Measurements from ENCODE around the gene MZT2A.
"Not testable (repeated sequence)": the region's sequence is repeated elsewhere in the genome, so short reads cannot be mapped to it uniquely, and the experiment has no call there.

Gene MZT2A

DNA sequence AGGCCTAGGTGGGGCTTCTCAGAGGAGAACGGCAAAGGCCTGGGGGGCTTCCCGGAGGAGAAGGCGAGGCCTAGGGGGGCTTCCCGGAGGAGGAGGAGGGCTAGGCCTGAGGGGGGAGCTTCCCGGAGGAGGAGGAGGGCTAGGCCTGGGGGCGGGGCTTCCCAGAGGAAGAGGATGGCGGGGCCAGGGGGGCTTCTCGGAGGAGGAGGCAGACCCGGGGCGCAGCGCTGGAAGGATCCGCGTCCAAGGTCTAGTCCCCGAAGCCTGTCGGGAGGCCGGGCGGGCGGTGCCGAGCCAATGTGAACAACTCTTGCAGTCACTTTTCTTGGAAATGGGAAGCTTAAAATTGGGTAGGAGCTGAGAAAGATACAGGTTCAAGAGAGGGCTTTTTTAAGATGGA is 46.3 kb downstream of the MZT2A start:
- DNase-seq, result no peak

DNA sequence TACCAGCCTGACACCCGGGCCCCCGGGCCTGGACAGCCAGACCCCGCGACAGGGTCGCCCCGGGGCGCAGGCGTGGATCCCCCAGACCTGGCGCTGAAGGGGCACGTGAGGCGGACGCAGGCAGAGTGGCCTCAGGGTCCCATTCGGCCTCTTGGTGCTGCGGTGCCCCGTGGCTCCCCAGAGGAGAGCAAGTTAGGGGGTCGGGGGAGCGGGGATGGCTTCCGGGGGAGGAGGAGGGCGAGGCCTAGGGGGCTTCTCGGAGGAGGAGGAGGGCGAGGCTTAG is 46.7 kb downstream of the MZT2A start:
- DNase-seq, result not testable (repeated sequence)

DNA sequence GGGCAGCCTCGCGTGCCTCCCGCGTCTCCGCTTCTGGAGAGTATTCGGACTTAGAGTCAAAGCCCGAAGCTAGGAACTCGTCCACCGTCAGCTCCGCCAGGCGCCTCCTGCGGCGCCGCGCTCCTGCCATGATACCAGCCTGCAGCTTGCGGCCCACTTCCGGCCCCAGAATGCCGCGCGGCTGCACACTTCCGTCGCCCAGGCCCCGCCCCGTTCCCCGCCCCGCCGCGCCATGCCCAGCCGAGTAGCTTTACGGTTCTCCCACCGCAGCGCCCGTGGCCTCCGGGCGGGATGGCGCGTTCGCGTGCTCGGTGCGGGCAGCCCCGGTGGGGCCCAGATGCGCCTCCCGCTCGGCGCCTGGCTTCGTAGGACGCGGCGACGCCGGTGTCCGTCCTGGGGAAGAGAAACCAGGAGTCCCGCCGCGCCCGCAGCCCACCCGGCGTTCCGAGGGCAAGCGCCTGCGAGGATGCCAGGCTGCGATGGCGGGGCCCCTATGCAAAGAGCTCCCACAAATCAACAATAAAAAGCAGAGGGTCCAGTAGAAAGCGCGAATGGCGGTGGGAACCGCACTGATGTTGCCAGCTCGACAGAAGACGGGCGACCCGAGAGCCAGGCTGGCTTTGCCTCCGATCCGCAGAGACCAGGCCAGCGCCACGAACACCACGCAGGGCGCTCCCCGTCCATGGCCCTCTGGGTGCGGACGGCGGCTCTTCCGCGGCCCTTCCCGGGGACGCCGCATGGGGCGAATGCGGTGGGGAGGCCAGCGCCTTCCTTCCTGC is 47.3 kb downstream of the MZT2A start:
- not testable (repeated sequence) for DNase-seq

DNA sequence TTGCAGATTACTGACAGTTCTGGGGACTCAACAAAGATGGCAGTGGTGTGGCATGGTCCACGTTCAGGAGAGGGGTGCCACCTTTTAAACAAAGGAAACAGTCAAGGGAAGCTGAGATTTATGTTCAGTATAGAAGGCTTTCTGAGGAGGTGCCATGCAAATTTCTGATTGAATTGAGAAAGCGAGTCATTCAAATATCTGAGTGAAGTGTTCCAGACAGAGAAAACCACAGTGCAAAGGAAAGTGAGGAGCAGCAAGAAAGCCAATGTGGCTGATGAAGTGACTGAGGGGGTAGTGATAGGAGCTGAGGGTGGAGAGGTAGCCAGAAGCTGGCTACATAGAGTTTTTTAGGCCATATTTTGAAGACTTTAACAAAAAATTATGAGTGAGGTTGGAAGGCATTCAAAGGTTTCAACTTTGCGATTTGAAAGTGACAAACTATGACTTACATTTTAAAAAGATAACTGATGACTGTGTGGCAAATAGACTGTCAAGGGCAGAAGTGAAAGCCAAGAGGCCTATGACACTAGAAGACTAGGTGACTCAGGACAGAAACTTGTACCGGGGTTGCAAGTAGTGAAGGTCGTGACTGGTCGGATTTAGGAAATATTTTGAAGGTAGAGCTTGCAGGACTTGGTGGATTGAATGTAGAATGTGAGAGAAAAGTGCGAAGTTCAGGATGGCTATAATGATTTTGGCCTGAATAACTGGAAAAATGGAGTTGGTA is 51.3 kb downstream of the MZT2A start:
- not testable (repeated sequence) for DNase-seq
